IMR-90 (cell line): ENCODE measurements around the gene NFKBIB. TPM values are rescaled to one million over a fixed set of nuclear protein-coding genes. Genes with fewer than 3 reads are reported as not detected.

Experiments used
- ATAC-seq: fragments of 200-7000 bp; cut with Tn5 transposase; 2 replicates; pipeline ENCODE4 v1.9.1; 2020; ENCODE audit warnings: low read depth, mild to moderate bottlenecking, moderate library complexity
- BruUV-seq: library from RNA; stranded (reverse); fragments of 400-500 nt; replicated peaks from 2 replicates; lab custom pipeline; 2021; lab: Mats Ljungman, UMichigan
- CTCF ChIA-PET: fragments of 300-600 bp; formaldehyde crosslinking; extraction: SDS; loops from one replicate; lab custom pipeline; 2021; ENCODE audit warnings: antibody characterized with exemption; lab: Yijun Ruan, JAX
- POLR2A ChIA-PET: fragments of 300-600 bp; sonication (Branson Sonifier 250); formaldehyde crosslinking; loops from one replicate; lab custom pipeline; 2022; ENCODE audit warnings: antibody characterized with exemption; ENCODE audit not compliant: unreplicated experiment; lab: Charles Lee
- DNase-seq: peaks from one replicate; pipeline ENCODE4 v3.0.0; 2013
- H2AFZ ChIP-seq: replicated peaks from 2 replicates; pipeline ENCODE3; 2013; ENCODE audit warnings: low read length, mild to moderate bottlenecking; ENCODE audit not compliant: poor library complexity
- H2AK5ac ChIP-seq: 2 replicates; pipeline ENCODE4 v1.6.1; 2013; ENCODE audit warnings: low read depth, low read length, inconsistent platforms
- H2AK9ac ChIP-seq: replicated peaks from 2 replicates; pipeline ENCODE3; 2013; ENCODE audit warnings: mild to moderate bottlenecking, low read depth, low read length, moderate library complexity; ENCODE audit not compliant: poor library complexity
- H2BK120ac ChIP-seq: 2 replicates; pipeline ENCODE4 v1.6.1; 2013; ENCODE audit warnings: low read depth, low read length, inconsistent platforms
- H2BK15ac ChIP-seq: 3 replicates; pipeline ENCODE4 v1.6.1; 2013; ENCODE audit warnings: low read depth, low read length, inconsistent platforms
- H2BK20ac ChIP-seq: 2 replicates; pipeline ENCODE4 v1.6.1; 2013; ENCODE audit warnings: low read depth, mild to moderate bottlenecking, inconsistent platforms, low read length, moderate library complexity
- H2BK5ac ChIP-seq: 2 replicates; pipeline ENCODE4 v1.6.1; 2013; ENCODE audit warnings: mild to moderate bottlenecking, low read depth, low read length, inconsistent platforms; ENCODE audit not compliant: poor library complexity, severe bottlenecking
- H3K14ac ChIP-seq: replicated peaks from 2 replicates; pipeline ENCODE4 v1.6.1; 2013; ENCODE audit warnings: low read depth, low read length, inconsistent platforms
- H3K18ac ChIP-seq: 2 replicates; pipeline ENCODE4 v1.6.1; 2013; ENCODE audit warnings: low read depth, low read length, control low read depth
- H3K23ac ChIP-seq: 2 replicates; pipeline ENCODE4 v1.6.1; 2013; ENCODE audit warnings: low read depth, low read length, inconsistent platforms
- H3K27ac ChIP-seq: 2 replicates; pipeline ENCODE4 v1.5.1; 2013; ENCODE audit warnings: mild to moderate bottlenecking, control low read depth, low read length; ENCODE audit not compliant: insufficient read depth
- H3K27me3 ChIP-seq: 2 replicates; pipeline ENCODE4 v1.6.1; 2013; ENCODE audit warnings: low read length; ENCODE audit not compliant: control insufficient read depth, insufficient read depth
- H3K36me3 ChIP-seq: 2 replicates; pipeline ENCODE4 v1.6.1; 2013; ENCODE audit warnings: low read length, mixed read lengths; ENCODE audit not compliant: control insufficient read depth, insufficient read depth
- H3K4ac ChIP-seq: 2 replicates; pipeline ENCODE4 v1.6.1; 2013; ENCODE audit warnings: low read depth, low read length, inconsistent platforms
- H3K4me1 ChIP-seq: 2 replicates; pipeline ENCODE4 v1.6.1; 2013; ENCODE audit warnings: low read length, mixed read lengths; ENCODE audit not compliant: control insufficient read depth, insufficient read depth
- H3K4me2 ChIP-seq: 2 replicates; pipeline ENCODE4 v1.6.1; 2013; ENCODE audit warnings: low read depth, mild to moderate bottlenecking, control low read depth, low read length, moderate library complexity
- H3K4me3 ChIP-seq: 2 replicates; pipeline ENCODE4 v1.5.1; 2013; ENCODE audit warnings: low read depth, mild to moderate bottlenecking, control low read depth, low read length, moderate library complexity; ENCODE audit not compliant: insufficient read depth
- H3K56ac ChIP-seq: 2 replicates; pipeline ENCODE4 v1.6.1; 2013; ENCODE audit warnings: low read length, inconsistent platforms; ENCODE audit not compliant: insufficient read depth; ENCODE audit errors: extremely low read depth
- H3K79me1 ChIP-seq, 2 experiments: 2 replicates each; pipeline ENCODE4 v1.6.1; 2013; ENCODE audit warnings: low read length in 2 of 2, inconsistent platforms in 1 of 2, low read depth in 1 of 2
- H3K9ac ChIP-seq: 2 replicates; pipeline ENCODE4 v1.6.1; 2013; ENCODE audit warnings: low read depth, low read length, control low read depth
- H3K9me1 ChIP-seq: 2 replicates; pipeline ENCODE4 v1.6.1; 2013; ENCODE audit warnings: low read length, inconsistent platforms; ENCODE audit not compliant: insufficient read depth
- H3K9me3 ChIP-seq: 2 replicates; pipeline ENCODE4 v1.6.1; 2013; ENCODE audit warnings: low read length; ENCODE audit not compliant: control insufficient read depth, insufficient read depth
- H4K20me1 ChIP-seq: 2 replicates; pipeline ENCODE4 v1.6.1; 2013; ENCODE audit warnings: low read length, inconsistent platforms; ENCODE audit not compliant: insufficient read depth
- H4K5ac ChIP-seq: 2 replicates; pipeline ENCODE4 v1.6.1; 2013; ENCODE audit warnings: mild to moderate bottlenecking, low read depth, low read length, control low read depth
- H4K8ac ChIP-seq, 2 experiments: 2 replicates each; pipeline ENCODE4 v1.6.1; 2013; ENCODE audit warnings: low read depth in 2 of 2, low read length in 2 of 2, control low read depth in 1 of 2, inconsistent platforms in 1 of 2
- H4K91ac ChIP-seq: 2 replicates; pipeline ENCODE4 v1.6.1; 2013; ENCODE audit warnings: low read depth, low read length, inconsistent platforms; ENCODE audit not compliant: insufficient read depth
- BHLHE40 ChIP-seq: fragments of 150-350 bp; IDR thresholded peaks from 2 replicates; pipeline ENCODE4 v1.6.1; 2016; ENCODE audit warnings: mild to moderate bottlenecking, low read depth, low read length
- CEBPB ChIP-seq: IDR thresholded peaks from 2 replicates; pipeline ENCODE4 v1.6.1; 2012; ENCODE audit warnings: low read depth, low read length, improper control_type of control experiment
- CHD1 ChIP-seq: IDR thresholded peaks from 2 replicates; pipeline ENCODE4 v1.6.1; 2012; ENCODE audit warnings: low read depth, low read length, improper control_type of control experiment
- CTCF ChIP-seq: conservative IDR thresholded peaks from 2 replicates; pipeline ENCODE4 v1.5.1; 2012; ENCODE audit warnings: mild to moderate bottlenecking, low read depth, low read length, improper control_type of control experiment
- FOS ChIP-seq: fragments of 150-350 bp; IDR thresholded peaks from 2 replicates; pipeline ENCODE4 v1.6.1; 2016; ENCODE audit warnings: low read depth, low read length
- MAFK ChIP-seq: IDR thresholded peaks from 2 replicates; pipeline ENCODE4 v1.6.1; 2012; ENCODE audit warnings: low read depth, low read length, improper control_type of control experiment
- MAZ ChIP-seq: IDR thresholded peaks from 2 replicates; pipeline ENCODE4 v1.6.1; 2012; ENCODE audit warnings: low read depth, mild to moderate bottlenecking, low read length, improper control_type of control experiment, moderate library complexity, borderline replicate concordance
- MXI1 ChIP-seq: IDR thresholded peaks from 2 replicates; pipeline ENCODE4 v1.6.1; 2012; ENCODE audit warnings: low read depth, mild to moderate bottlenecking, low read length, moderate library complexity, borderline replicate concordance
- NFE2L2 ChIP-seq: fragments of 150-350 bp; IDR thresholded peaks from 2 replicates; pipeline ENCODE4 v1.6.1; 2016; ENCODE audit warnings: low read depth, mild to moderate bottlenecking, low read length
- POLR2A ChIP-seq: IDR thresholded peaks from 2 replicates; pipeline ENCODE4 v1.6.1; 2012; ENCODE audit warnings: mild to moderate bottlenecking, low read depth, low read length
- RAD21 ChIP-seq: IDR thresholded peaks from 2 replicates; pipeline ENCODE4 v1.6.1; 2012; ENCODE audit warnings: low read length, improper control_type of control experiment
- RCOR1 ChIP-seq: IDR thresholded peaks from 2 replicates; pipeline ENCODE4 v1.6.1; 2012; ENCODE audit warnings: mild to moderate bottlenecking, low read length, improper control_type of control experiment; ENCODE audit not compliant: insufficient replicate concordance
- RFX5 ChIP-seq: IDR thresholded peaks from 2 replicates; pipeline ENCODE4 v1.8.0; 2012; ENCODE audit warnings: low read depth, mild to moderate bottlenecking, low read length, moderate library complexity
- SMC3 ChIP-seq: fragments of 150-350 bp; IDR thresholded peaks from 2 replicates; pipeline ENCODE4 v1.6.1; 2016; ENCODE audit warnings: low read depth, mild to moderate bottlenecking, antibody characterized with exemption, low read length, moderate library complexity
- USF2 ChIP-seq: fragments of 150-350 bp; IDR thresholded peaks from 2 replicates; pipeline ENCODE4 v1.6.1; 2017; ENCODE audit warnings: mild to moderate bottlenecking, antibody characterized with exemption, low read length, low read depth
- WGBS, 2 experiments: methylation state at CpG; one replicate each; pipeline versions ENCODE4 v1.1.5 to v1.1.7; 2013; ENCODE audit warnings: missing lambda C conversion rate in 2 of 2; ENCODE audit not compliant: insufficient read length in 1 of 2; ENCODE audit errors: extremely low coverage in 2 of 2; 5-methylcytosine and 5-hydroxymethylcytosine counted together
- dilution Hi-C: fragments of 300-500 bp; cut with HindIII; formaldehyde crosslinking; loops from one replicate; pipeline ENCODE4 v1.14.3; 2018; ENCODE audit warnings: low sequenced_read_pairs; ENCODE audit not compliant: unreplicated experiment
- in situ Hi-C: fragments of 300-500 bp; cut with MboI; formaldehyde crosslinking; loops from 3 replicates; pipeline ENCODE4 v1.14.3; 2019; ENCODE audit warnings: low sequenced_read_pairs, inconsistent platforms, mixed read lengths
- intact Hi-C: fragments of 100-400 bp; cut with micrococcal nuclease; formaldehyde crosslinking; loops from 2 replicates; pipeline ENCODE4 v1.10.0; 2022
- polyA plus RNA-seq, 3 experiments: library from polyadenylated mRNA; depleted of rRNA; stranded (reverse); fragments of >200 nt; gene quantifications; 2 replicates each; pipeline ENCODE4 v1.2.3, GENCODE V29; 2012; ENCODE audit warnings: low replicate concordance in 1 of 3
- total RNA-seq: library from RNA; depleted of rRNA; stranded (reverse); fragments of >200 nt; gene quantifications from 2 replicates; pipeline ENCODE4 v1.2.3, GENCODE V29; 2012

NFKBIB gene
- total and polyA plus RNA-seq, 2 of the 4 experiments (the other 2 are of a cell fraction) = 7.5 to 25.5 TPM

- no peak overlapping the region for H3K23ac ChIP-seq
- no peak overlapping the region for H2BK120ac ChIP-seq
- no peak overlapping the region for H3K4me3 ChIP-seq
- no peaks in the 10 kb centered on the region for H3K79me1 ChIP-seq
- ATAC-seq = no peak
- ChIA-PET POLR2A (no interaction called here), CTCF (no interaction called here)
- H3K27me3 ChIP-seq = no peaks in the 10 kb centered on the region
- no peak overlapping the region for H4K8ac ChIP-seq
- H3K4me1 ChIP-seq = no peaks in the 10 kb centered on the region
- H2BK5ac ChIP-seq = no peak overlapping the region
- no peak overlapping the region for H2BK15ac ChIP-seq
- no peak overlapping the region for H3K4ac ChIP-seq
- H3K18ac ChIP-seq = no peak overlapping the region
- no peaks in the 10 kb centered on the region for H3K9me1 ChIP-seq
- no peak overlapping the region for H3K14ac ChIP-seq
- TSS peak; percentile 70 for BruUV-seq
- peaks cover 16% of the 10 kb centered on the region for H3K36me3 ChIP-seq
- H4K5ac ChIP-seq = no peak overlapping the region
- no peak overlapping the region for H4K91ac ChIP-seq
- H3K4me2 ChIP-seq = no peak overlapping the region
- DNase-seq = no peak
- H3K9ac ChIP-seq = no peak overlapping the region
- H4K20me1 ChIP-seq = no peaks in the 10 kb centered on the region
- in situ Hi-C loops = no loop called here
- no peak overlapping the region for H2BK20ac ChIP-seq
- no peak overlapping the region for H2AK5ac ChIP-seq
- intact Hi-C loops = no loop called here
- dilution Hi-C loops = no loop called here
- H3K9me3 ChIP-seq = no peaks in the 10 kb centered on the region
- no peak overlapping the region for H3K27ac ChIP-seq
- H2AFZ ChIP-seq = no peak overlapping the region
- WGBS, 2 experiments = 88% methylated on average over 6 of the region's 16 CpGs; no CpG with 5 or more reads in 1 of the 2 experiments
- no peak overlapping the region for H3K56ac ChIP-seq
- peak overlapping the region; percentile 84 for H2AK9ac ChIP-seq
- TF ChIP-seq MAZ = no peak
- no peak for TF ChIP-seq CTCF
- TF ChIP-seq POLR2A = no peak
- no peak for TF ChIP-seq NFE2L2
- TF ChIP-seq CHD1 = no peak
- no peak for TF ChIP-seq MAFK
- TF ChIP-seq RCOR1 = no peak
- TF ChIP-seq FOS = no peak
- TF ChIP-seq BHLHE40 = no peak
- no peak for TF ChIP-seq SMC3
- no peak for TF ChIP-seq MXI1
- TF ChIP-seq CEBPB = no peak
- no peak for TF ChIP-seq USF2
- no peak for TF ChIP-seq RFX5
- no peak for TF ChIP-seq RAD21
Observed at GRCh38 chr19:38878575-38879399, 21.0 kb upstream of the NFKBIB start.
